HEK293T (cell line): ENCODE measurements around the gene FLRT2.

ENCODE experiments used
- BHLHE40 ChIP-seq: fragments of 450-650 bp; IDR thresholded peaks from 2 replicates; pipeline ENCODE4 v1.6.1; 2016; ENCODE audit warnings: mild to moderate bottlenecking, moderate library complexity, borderline replicate concordance
- FOXK2 ChIP-seq: fragments of 450-650 bp; IDR thresholded peaks from 2 replicates; pipeline ENCODE4 v1.6.1; 2016; ENCODE audit warnings: mild to moderate bottlenecking
- FOXM1 ChIP-seq: fragments of 450-650 bp; IDR thresholded peaks from 2 replicates; pipeline ENCODE4 v1.6.1; 2017; ENCODE audit warnings: mild to moderate bottlenecking, borderline replicate concordance
- SP1 ChIP-seq: fragments of 450-650 bp; IDR thresholded peaks from 2 replicates; pipeline ENCODE4 v1.6.1; 2017

- TF ChIP-seq FOXK2 = no peak
- no peak for TF ChIP-seq BHLHE40
- TF ChIP-seq SP1 = no peak
- TF ChIP-seq FOXM1 = no peak
These were observed 46.3 kb upstream of the FLRT2 start for GRCh38 chr14:85483652-85484051.
